Panc1 (cell line): ENCODE data around the gene C13orf46. TPM values are rescaled to one million over a fixed set of nuclear protein-coding genes. Genes with fewer than 3 reads are reported as not detected.
A peak's percentile ranks its signal among the peaks of the same experiment; 100 is the strongest.

Experiments
- ATAC-seq: fragments of 200-7000 bp; cut with Tn5 transposase; 2 replicates; pipeline ENCODE4 v1.9.1; 2020; ENCODE audit warnings: mild to moderate bottlenecking, moderate library complexity
- BruUV-seq: library from RNA; stranded (reverse); fragments of 400-500 nt; replicated peaks from 2 replicates; lab custom pipeline; 2021; lab: Mats Ljungman, UMichigan
- CTCF ChIA-PET: fragments of 300-600 bp; sonication (Branson Sonifier 250); formaldehyde crosslinking; loops from one replicate; lab custom pipeline; 2022; ENCODE audit warnings: antibody characterized with exemption; lab: Charles Lee
- POLR2A ChIA-PET: fragments of 300-600 bp; sonication (Branson Sonifier 250); formaldehyde crosslinking; loops from one replicate; lab custom pipeline; 2022; ENCODE audit warnings: antibody characterized with exemption; lab: Charles Lee
- DNase-seq: peaks from one replicate; pipeline ENCODE4 v3.0.0-alpha.2; 2010; ENCODE audit warnings: low read depth, low spot score
- H3K27ac ChIP-seq: 2 replicates; pipeline ENCODE4 v1.5.1; 2011; ENCODE audit warnings: mild to moderate bottlenecking, low read length, inconsistent platforms
- H3K27me3 ChIP-seq: fragments of 200-500 bp; sonication (Bioruptor generic); 2 replicates; pipeline ENCODE4 v1.6.0; 2014; ENCODE audit warnings: low read length, inconsistent platforms; ENCODE audit not compliant: control insufficient read depth, insufficient read depth
- H3K36me3 ChIP-seq: fragments of 200-500 bp; sonication (Bioruptor generic); 2 replicates; pipeline ENCODE4 v1.5.1; 2014; ENCODE audit warnings: inconsistent platforms, mild to moderate bottlenecking, low read length, moderate library complexity; ENCODE audit not compliant: control insufficient read depth, insufficient read depth
- H3K4me1 ChIP-seq: 2 replicates; pipeline ENCODE4 v1.5.1; 2011; ENCODE audit warnings: inconsistent platforms, mild to moderate bottlenecking, low read length, moderate library complexity; ENCODE audit not compliant: control insufficient read depth, insufficient read depth
- H3K4me3 ChIP-seq, 2 experiments: 2 replicates each; pipeline ENCODE4 v1.5.1; 2011 to 2012; ENCODE audit warnings: low read depth in 2 of 2, low read length in 2 of 2, mild to moderate bottlenecking in 2 of 2, inconsistent platforms in 1 of 2, moderate library complexity in 1 of 2
- H3K9me3 ChIP-seq: fragments of 200-500 bp; sonication (Bioruptor generic); 2 replicates; pipeline ENCODE4 v1.5.1; 2014; ENCODE audit warnings: low read depth, mild to moderate bottlenecking, inconsistent platforms, low read length, moderate library complexity; ENCODE audit not compliant: control insufficient read depth, insufficient read depth
- POLR2AphosphoS5 ChIP-seq: IDR thresholded peaks from 2 replicates; pipeline ENCODE4 v1.6.1; 2012; ENCODE audit warnings: mild to moderate bottlenecking, low read depth, low read length, moderate library complexity
- SIN3A ChIP-seq: IDR thresholded peaks from 2 replicates; pipeline ENCODE4 v1.6.1; 2012; ENCODE audit warnings: low read depth, mild to moderate bottlenecking, low read length, moderate library complexity, borderline replicate concordance; ENCODE audit not compliant: insufficient read depth
- TCF7L2 ChIP-seq: IDR thresholded peaks from 2 replicates; pipeline ENCODE4 v1.6.1; 2011; ENCODE audit warnings: mild to moderate bottlenecking, low read depth, low read length, inconsistent platforms
- in situ Hi-C: cut with HindIII; loops from 2 replicates; pipeline ENCODE4 v1.10.0; 2016; ENCODE audit warnings: low sequenced_read_pairs, low pct_unique_long_range_greater_than_20kb
- intact Hi-C: fragments of 100-400 bp; cut with micrococcal nuclease; formaldehyde crosslinking; loops from one replicate; pipeline ENCODE4 v1.10.0; 2022; ENCODE audit not compliant: unreplicated experiment
- total RNA-seq: library from RNA; stranded (reverse); gene quantifications from one replicate; pipeline ENCODE4 v1.2.1, GENCODE V29; 2021; ENCODE audit not compliant: unreplicated experiment
- TF ChIP-seq, protein P1 (sequence below): fragments of 450-650 bp; IDR thresholded peaks from 2 replicates; pipeline ENCODE4 v1.5.1; 2017; ENCODE audit warnings: mild to moderate bottlenecking
- TF ChIP-seq, protein P2 (sequence below), 2 experiments: IDR thresholded peaks; 2 replicates each; pipeline ENCODE4 v1.6.1; 2011 to 2012; ENCODE audit warnings: low read depth in 2 of 2, control low read depth in 1 of 2, low read length in 1 of 2, mild to moderate bottlenecking in 1 of 2, moderate library complexity in 1 of 2; ENCODE audit not compliant: insufficient read depth in 1 of 2

C13orf46 gene
- total RNA-seq, 1 experiment from 2014 or later, result 2.6 TPM

DNA sequence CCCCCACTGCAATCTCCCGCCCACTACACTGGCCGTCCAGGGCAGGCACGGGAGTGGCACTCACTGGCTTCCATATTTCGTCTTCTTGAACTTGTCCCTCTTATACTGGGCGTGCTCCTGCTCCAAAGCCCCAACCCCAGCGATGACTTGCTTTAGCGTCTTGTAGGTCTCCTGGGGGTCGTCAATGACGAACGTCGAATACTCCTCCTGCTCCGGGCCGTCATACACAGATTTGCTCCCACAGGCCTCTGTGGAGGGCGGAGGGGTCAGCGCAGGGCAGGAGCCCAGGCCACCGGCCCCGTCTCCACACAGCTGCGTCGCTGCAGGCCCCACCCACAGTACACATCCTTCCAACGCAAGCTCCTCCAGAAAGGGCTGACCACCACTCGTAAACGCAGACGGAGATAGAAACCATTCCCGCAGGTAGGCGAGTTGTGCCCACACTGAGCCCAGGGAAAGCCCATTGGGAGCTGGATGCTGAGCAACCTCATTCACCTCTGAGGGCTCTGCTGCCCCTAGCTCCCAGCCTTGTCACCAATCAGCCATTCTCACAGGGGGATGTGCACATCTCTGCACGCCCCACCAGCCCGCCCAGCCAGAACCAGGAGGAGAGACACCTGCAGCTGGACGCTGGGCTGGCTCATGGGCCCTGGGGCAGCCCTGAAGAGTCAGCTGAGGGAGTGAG, 7.9 kb upstream of the C13orf46 start:
- H3K9me3 ChIP-seq, result no peaks in the 10 kb centered on the region
- no peaks in the 10 kb centered on the region for H3K27me3 ChIP-seq
- no peaks in the 10 kb centered on the region for H3K36me3 ChIP-seq
- no peak overlapping the region for H3K27ac ChIP-seq
- H3K4me1 ChIP-seq, result no peaks in the 10 kb centered on the region
- ChIA-PET CTCF (no interaction called here), POLR2A (no interaction called here)
- in situ Hi-C loops (no loop called here), intact Hi-C loops (no loop called here)
- no TSS peak for BruUV-seq
- ATAC-seq, result no peak
- DNase-seq, result no peak
- TF ChIP-seq, protein P1, sequence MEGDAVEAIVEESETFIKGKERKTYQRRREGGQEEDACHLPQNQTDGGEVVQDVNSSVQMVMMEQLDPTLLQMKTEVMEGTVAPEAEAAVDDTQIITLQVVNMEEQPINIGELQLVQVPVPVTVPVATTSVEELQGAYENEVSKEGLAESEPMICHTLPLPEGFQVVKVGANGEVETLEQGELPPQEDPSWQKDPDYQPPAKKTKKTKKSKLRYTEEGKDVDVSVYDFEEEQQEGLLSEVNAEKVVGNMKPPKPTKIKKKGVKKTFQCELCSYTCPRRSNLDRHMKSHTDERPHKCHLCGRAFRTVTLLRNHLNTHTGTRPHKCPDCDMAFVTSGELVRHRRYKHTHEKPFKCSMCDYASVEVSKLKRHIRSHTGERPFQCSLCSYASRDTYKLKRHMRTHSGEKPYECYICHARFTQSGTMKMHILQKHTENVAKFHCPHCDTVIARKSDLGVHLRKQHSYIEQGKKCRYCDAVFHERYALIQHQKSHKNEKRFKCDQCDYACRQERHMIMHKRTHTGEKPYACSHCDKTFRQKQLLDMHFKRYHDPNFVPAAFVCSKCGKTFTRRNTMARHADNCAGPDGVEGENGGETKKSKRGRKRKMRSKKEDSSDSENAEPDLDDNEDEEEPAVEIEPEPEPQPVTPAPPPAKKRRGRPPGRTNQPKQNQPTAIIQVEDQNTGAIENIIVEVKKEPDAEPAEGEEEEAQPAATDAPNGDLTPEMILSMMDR, result no peak
- no peak for TF ChIP-seq TCF7L2
- TF ChIP-seq SIN3A, result no peak
- TF ChIP-seq, protein P2, sequence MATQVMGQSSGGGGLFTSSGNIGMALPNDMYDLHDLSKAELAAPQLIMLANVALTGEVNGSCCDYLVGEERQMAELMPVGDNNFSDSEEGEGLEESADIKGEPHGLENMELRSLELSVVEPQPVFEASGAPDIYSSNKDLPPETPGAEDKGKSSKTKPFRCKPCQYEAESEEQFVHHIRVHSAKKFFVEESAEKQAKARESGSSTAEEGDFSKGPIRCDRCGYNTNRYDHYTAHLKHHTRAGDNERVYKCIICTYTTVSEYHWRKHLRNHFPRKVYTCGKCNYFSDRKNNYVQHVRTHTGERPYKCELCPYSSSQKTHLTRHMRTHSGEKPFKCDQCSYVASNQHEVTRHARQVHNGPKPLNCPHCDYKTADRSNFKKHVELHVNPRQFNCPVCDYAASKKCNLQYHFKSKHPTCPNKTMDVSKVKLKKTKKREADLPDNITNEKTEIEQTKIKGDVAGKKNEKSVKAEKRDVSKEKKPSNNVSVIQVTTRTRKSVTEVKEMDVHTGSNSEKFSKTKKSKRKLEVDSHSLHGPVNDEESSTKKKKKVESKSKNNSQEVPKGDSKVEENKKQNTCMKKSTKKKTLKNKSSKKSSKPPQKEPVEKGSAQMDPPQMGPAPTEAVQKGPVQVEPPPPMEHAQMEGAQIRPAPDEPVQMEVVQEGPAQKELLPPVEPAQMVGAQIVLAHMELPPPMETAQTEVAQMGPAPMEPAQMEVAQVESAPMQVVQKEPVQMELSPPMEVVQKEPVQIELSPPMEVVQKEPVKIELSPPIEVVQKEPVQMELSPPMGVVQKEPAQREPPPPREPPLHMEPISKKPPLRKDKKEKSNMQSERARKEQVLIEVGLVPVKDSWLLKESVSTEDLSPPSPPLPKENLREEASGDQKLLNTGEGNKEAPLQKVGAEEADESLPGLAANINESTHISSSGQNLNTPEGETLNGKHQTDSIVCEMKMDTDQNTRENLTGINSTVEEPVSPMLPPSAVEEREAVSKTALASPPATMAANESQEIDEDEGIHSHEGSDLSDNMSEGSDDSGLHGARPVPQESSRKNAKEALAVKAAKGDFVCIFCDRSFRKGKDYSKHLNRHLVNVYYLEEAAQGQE (IDR thresholded peaks at IDR 0.05; ENCODE audit: insufficient read depth in 1 of 2, low read depth in 2 of 2, low read length in 1 of 2), result no peak
- no peak for TF ChIP-seq POLR2AphosphoS5
- no peak overlapping the region for H3K4me3 ChIP-seq

DNA sequence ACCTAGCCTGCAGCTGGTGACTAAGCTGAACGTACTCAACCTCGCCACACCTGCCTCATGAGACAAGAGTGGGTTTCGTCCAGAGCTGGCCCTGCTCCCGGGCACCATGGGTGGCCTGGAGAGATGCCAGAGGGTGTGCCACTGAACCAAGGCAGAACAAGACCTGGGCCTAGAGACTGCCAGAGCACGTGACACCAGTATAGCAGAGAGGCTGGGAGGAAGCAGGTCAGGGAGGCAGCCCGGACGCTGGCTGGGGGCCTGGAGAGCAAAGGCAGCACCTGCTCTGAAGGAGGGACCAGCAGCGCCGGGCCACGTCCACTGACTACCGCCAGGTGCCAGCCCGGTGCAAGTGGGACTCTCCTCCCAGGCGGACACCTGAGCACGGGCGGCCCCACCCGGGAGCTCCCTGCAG, 7.3 kb upstream of the C13orf46 start:
- no peaks in the 10 kb centered on the region for H3K36me3 ChIP-seq
- no peaks in the 10 kb centered on the region for H3K4me1 ChIP-seq
- H3K4me3 ChIP-seq, result no peak overlapping the region
- POLR2A ChIA-PET, result no interaction called here
- in situ Hi-C loops, result no loop called here
- TF ChIP-seq, protein P2 (IDR thresholded peaks at IDR 0.05; ENCODE audit: insufficient read depth in 1 of 2, low read depth in 2 of 2, low read length in 1 of 2), result no peak
- intact Hi-C loops, result no loop called here
- no peaks in the 10 kb centered on the region for H3K9me3 ChIP-seq
- CTCF ChIA-PET, result no interaction called here
- DNase-seq (no peak), ATAC-seq (peak; percentile 42; the same call in 1 of the 2 replicates)
- H3K27me3 ChIP-seq, result no peaks in the 10 kb centered on the region
- no TSS peak for BruUV-seq
- H3K27ac ChIP-seq, result no peak overlapping the region
